Type B pancreatic cell (in vitro differentiated cells): ENCODE data around the gene TMEM106A. TPM values are rescaled to one million over a fixed set of nuclear protein-coding genes. Genes with fewer than 3 reads are reported as not detected.
A peak's percentile ranks its signal among the peaks of the same experiment; 100 is the strongest.
"Not testable (repeated sequence)": the region's sequence is repeated elsewhere in the genome, so short reads cannot be mapped to it uniquely, and the experiment has no call there.

Source experiments
- DNase-seq: peaks from one replicate; pipeline ENCODE4 v3.0.0; 2021; ENCODE audit warnings: mixed read lengths; ENCODE audit not compliant: unreplicated experiment; ENCODE audit errors: extremely low spot score
- H3K27ac Mint-ChIP-seq: 2 replicates; pipeline ENCODE4 v1.8.0; 2021; ENCODE audit warnings: mild to moderate bottlenecking, mixed read lengths
- H3K27me3 Mint-ChIP-seq: 2 replicates; pipeline ENCODE4 v1.8.0; 2021; ENCODE audit warnings: mixed read lengths
- H3K36me3 Mint-ChIP-seq: 2 replicates; pipeline ENCODE4 v1.8.0; 2021; ENCODE audit warnings: mixed read lengths
- H3K4me1 Mint-ChIP-seq: one replicate; pipeline ENCODE4 v1.8.0; 2021; ENCODE audit warnings: mixed read lengths; ENCODE audit not compliant: unreplicated experiment
- H3K4me3 Mint-ChIP-seq: 2 replicates; pipeline ENCODE4 v1.8.0; 2021; ENCODE audit warnings: mild to moderate bottlenecking, mixed read lengths
- H3K9me3 Mint-ChIP-seq: 2 replicates; pipeline ENCODE4 v1.8.0; 2021; ENCODE audit warnings: mixed read lengths
- total RNA-seq: library from RNA; stranded (reverse); gene quantifications from 2 replicates; pipeline ENCODE4 v1.2.1, GENCODE V29; 2021; ENCODE audit warnings: low replicate concordance
- TF ChIP-seq, protein P1 (sequence below): fragments of 200-600 bp; sonication (generic); conservative IDR thresholded peaks from 2 replicates; pipeline ENCODE4 v1.5.0; 2021; ENCODE audit warnings: antibody characterized with exemption, mild to moderate bottlenecking

TMEM106A gene
- total RNA-seq, 1 donor from 2014 or later, result 4.4 TPM

- no peaks in the 10 kb centered on the region for H3K9me3 Mint-ChIP-seq
- no peak for DNase-seq
- H3K27me3 Mint-ChIP-seq, result no peaks in the 10 kb centered on the region
- no peak overlapping the region for H3K27ac Mint-ChIP-seq
- TF ChIP-seq, protein P1, sequence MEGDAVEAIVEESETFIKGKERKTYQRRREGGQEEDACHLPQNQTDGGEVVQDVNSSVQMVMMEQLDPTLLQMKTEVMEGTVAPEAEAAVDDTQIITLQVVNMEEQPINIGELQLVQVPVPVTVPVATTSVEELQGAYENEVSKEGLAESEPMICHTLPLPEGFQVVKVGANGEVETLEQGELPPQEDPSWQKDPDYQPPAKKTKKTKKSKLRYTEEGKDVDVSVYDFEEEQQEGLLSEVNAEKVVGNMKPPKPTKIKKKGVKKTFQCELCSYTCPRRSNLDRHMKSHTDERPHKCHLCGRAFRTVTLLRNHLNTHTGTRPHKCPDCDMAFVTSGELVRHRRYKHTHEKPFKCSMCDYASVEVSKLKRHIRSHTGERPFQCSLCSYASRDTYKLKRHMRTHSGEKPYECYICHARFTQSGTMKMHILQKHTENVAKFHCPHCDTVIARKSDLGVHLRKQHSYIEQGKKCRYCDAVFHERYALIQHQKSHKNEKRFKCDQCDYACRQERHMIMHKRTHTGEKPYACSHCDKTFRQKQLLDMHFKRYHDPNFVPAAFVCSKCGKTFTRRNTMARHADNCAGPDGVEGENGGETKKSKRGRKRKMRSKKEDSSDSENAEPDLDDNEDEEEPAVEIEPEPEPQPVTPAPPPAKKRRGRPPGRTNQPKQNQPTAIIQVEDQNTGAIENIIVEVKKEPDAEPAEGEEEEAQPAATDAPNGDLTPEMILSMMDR, result no peak
- no peak overlapping the region for H3K4me3 Mint-ChIP-seq
- H3K4me1 Mint-ChIP-seq, result no peaks in the 10 kb centered on the region
- peaks cover 25% of the 10 kb centered on the region for H3K36me3 Mint-ChIP-seq
These were observed 18.4 kb upstream of the TMEM106A start for GRCh38 chr17:43193251-43193650.

- no peaks in the 10 kb centered on the region for H3K4me1 Mint-ChIP-seq
- H3K27ac Mint-ChIP-seq, result no peak overlapping the region
- no peak overlapping the region for H3K4me3 Mint-ChIP-seq
- peaks cover 29% of the 10 kb centered on the region for H3K36me3 Mint-ChIP-seq
- DNase-seq, result no peak
- TF ChIP-seq, protein P1, result no peak
- no peaks in the 10 kb centered on the region for H3K27me3 Mint-ChIP-seq
- H3K9me3 Mint-ChIP-seq, result no peaks in the 10 kb centered on the region
These were observed 12.0 kb upstream of the TMEM106A start for GRCh38 chr17:43199633-43200032.

GRCh38 chr17:43200127-43200526 is 11.5 kb upstream of the TMEM106A start:
- DNase-seq, result no peak
- no peak overlapping the region for H3K27ac Mint-ChIP-seq
- no peaks in the 10 kb centered on the region for H3K4me1 Mint-ChIP-seq
- TF ChIP-seq, protein P1, result no peak
- no peaks in the 10 kb centered on the region for H3K9me3 Mint-ChIP-seq
- H3K27me3 Mint-ChIP-seq, result no peaks in the 10 kb centered on the region
- no peak overlapping the region for H3K4me3 Mint-ChIP-seq
- peaks cover 29% of the 10 kb centered on the region for H3K36me3 Mint-ChIP-seq

DNA sequence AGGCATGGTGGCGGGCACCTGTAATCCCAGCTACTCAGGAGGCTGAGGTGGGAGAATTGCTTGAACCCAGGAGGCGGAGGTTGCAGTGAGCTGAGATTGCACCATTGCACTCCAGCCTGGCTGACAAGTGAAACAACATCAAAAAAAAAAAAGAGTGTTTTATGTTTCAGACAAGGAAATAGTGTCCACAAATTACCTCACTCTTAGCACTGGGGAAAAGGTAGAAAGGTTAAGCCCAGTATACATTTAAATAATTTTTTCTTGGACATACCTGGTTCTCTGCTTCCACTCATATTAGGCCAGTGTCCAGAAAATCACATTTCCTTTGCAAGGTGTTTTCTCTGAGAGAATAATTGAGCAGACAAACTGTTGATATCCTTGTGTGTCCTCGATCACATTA is 8.7 kb upstream of the TMEM106A start:
- not testable (repeated sequence) for H3K27ac Mint-ChIP-seq, H3K9me3 Mint-ChIP-seq, H3K4me1 Mint-ChIP-seq, DNase-seq, H3K4me3 Mint-ChIP-seq, H3K27me3 Mint-ChIP-seq
- peaks cover 20% of the 10 kb centered on the region for H3K36me3 Mint-ChIP-seq

- TF ChIP-seq, protein P1, result no peak
- H3K27ac Mint-ChIP-seq, result peak overlapping the region; percentile 58
- no peaks in the 10 kb centered on the region for H3K27me3 Mint-ChIP-seq
These were observed 1.1 kb upstream of the TMEM106A start for GRCh38 chr17:43210576-43210975.

GRCh38 chr17:43211123-43211479 is 574 bp upstream of the TMEM106A start:
- H3K4me1 Mint-ChIP-seq, result peaks cover 18% of the 10 kb centered on the region
- peaks cover 4% of the 10 kb centered on the region for H3K36me3 Mint-ChIP-seq
- H3K27me3 Mint-ChIP-seq, result no peaks in the 10 kb centered on the region
- H3K4me3 Mint-ChIP-seq, result peak overlapping the region; percentile 95
- no peak for DNase-seq
- TF ChIP-seq, protein P1, result no peak
- H3K27ac Mint-ChIP-seq, result peak overlapping the region; percentile 58
- H3K9me3 Mint-ChIP-seq, result no peaks in the 10 kb centered on the region

More at GRCh38 chr17:43210576-43210975, 1.1 kb upstream of the TMEM106A start:
- H3K4me1 Mint-ChIP-seq, result peaks cover 18% of the 10 kb centered on the region
- peak overlapping the region; percentile 95 for H3K4me3 Mint-ChIP-seq
- no peak for DNase-seq
- H3K36me3 Mint-ChIP-seq, result peaks cover 4% of the 10 kb centered on the region
- H3K9me3 Mint-ChIP-seq, result no peaks in the 10 kb centered on the region
